Measurements from ENCODE around the gene FXYD2. TPM values are rescaled to one million over a fixed set of nuclear protein-coding genes. Genes with fewer than 3 reads are reported as not detected.

FXYD2 gene
- total RNA-seq, 1 experiment from 2014 or later, result not detected

DNA sequence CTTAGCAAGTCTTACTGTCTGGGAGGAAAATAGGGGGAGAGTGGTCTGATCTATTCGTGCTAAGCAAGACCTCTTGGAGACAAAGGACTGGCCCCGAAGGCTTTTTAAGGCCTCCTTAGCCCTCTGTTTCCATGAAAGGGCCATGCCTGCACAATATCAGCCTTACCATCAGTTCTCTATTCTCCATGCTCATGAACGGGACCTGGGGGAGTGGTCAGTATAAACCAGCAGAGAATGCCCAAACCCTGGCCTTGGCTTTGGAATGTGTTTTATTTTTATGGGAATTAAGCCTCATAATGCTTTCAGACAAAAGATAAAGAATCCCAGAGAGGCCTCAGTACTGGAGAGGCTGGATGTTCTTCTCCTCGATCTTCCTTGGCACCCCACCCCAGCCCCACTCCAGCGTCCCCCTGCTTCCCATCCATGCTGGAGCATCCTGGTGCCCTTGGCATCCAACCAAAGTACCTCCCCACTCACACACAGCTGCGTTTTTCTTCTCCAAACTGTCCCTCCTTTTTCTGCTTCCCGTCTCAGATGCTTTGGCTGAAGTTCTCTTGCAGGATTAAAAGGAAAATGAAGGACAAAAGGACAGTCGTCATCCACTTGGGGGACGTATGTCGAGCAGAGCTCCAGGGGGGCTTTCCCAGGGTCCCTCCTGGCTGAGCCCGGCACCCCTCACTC lies 33.3 kb upstream of the FXYD2 start:
- DNase-seq (ENCODE audit: low read depth), result no peak

DNA sequence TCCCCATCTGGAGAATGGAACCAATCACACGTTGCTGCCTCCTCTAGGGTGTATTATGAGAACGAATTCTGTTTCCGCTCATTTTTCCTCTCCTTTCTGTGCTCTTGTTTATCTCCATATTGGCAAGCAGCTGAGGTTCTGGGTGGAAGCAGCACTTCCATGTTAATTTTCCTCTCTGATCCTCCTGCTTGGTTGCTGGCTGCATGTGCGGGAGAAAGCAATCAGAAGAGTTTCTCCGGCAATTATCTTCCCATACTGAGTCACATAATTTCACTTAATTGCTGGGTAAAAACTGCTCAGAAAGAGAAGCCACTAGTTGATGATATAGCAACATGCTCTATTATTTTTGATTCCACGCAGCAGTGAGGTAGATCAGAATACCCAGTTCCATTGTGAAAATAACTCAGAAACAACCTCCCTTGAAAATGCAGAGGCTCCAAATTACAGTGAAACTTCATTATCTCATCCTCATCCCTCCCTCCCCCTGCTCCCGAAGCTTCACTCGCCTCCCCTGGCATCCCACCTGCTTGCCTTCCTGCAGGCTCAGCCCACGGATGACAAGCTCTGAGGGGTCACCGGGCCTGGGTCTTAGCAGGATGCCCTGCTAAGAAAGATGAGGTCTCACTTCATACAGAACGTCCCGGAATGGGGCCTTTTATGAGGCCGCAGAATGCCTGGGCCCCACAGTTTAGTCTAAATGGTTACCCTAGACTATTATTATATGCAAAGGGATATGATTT lies 31.5 kb upstream of the FXYD2 start:
- no peak for DNase-seq (ENCODE audit: low read depth)

DNA sequence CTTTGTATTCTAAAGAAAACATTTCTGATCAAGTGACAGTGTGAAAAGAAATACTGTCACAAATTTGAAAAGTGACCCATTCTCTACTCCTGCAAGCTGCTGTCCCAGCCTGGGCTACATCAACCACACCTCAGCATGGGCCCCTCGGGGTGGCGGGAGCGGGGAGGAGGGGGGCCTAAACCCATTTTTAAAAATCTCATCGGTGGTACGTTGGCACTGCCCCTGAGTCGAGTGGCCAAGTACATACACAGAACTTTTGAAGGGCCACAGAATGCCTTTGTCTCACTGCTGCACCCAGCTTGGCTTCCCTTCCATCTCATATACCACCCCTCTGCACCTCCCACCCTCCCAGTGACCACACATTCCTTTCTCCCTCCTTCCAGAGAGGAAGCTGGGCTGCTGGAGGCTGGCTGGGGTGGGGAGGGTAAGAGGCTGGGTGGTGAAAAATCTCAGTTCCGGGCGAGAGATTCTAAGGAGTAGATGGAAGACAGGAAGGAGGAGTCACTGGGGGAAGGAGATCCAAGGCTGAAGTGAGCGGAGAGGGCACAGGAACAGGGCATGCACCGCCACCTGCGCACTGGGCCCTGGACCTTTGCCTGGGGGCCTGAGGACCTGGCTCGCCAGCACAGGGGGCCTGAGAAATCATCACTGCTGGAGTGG lies 30.8 kb upstream of the FXYD2 start:
- no peak for DNase-seq (ENCODE audit: low read depth)

DNA sequence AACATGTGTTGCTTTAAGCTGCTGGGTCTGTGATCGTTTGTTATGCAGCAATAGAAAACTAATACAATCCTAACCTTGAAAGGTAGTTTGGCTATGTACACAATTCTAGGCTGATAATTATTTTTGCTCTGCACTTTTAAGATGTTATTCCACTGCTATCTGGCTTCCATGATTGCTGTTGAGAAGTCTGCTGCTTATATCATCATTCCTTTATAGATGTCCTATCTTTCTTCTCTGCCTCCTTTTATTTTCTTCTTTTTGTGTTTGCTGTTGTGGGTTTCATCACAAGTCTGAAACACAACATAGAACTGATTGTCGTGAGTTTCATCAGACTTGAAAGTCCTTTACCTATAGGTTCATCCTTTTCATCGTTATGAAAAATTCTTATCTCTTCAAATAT lies 27.8 kb upstream of the FXYD2 start:
- DNase-seq (ENCODE audit: low read depth), result no peak

DNA sequence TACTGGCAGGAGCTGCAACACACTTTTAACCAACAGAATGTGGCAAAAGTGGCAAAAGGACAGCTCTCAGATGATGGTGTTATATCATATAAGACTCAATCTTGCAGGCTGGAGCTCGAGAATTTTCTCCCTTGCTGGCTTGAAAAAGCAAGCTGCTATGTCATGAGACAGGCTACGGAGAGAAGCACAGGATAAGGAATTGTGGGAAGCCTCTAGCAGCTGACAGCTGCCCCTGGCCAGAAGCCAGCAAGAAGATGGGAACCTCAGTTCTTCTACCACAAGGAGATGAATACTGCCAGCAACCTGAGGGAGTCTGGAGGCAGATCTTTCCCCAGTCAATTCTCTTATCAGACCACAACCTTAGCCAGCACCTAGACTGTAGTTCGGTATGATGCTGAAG lies 27.3 kb upstream of the FXYD2 start:
- no peak for DNase-seq (ENCODE audit: low read depth)

DNA sequence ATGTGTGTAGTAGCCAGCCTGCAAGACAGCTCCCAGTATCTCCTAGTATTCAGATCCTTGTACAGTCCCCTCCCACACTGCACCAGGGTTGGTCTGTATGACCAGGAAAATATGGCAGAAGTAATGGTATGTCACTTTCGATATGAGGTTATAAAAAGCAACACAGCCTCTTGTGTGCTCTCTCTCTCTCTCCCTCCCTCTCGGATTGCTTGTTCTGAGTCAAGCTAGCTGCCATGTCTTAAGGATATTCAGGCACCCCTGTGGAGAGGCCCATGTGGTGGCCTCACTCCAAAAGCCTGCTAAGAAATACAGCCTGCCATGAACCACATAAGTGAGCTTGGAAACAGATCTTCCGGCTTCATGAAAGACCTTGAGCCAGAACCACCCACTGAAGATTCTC lies 26.6 kb upstream of the FXYD2 start:
- no peak for DNase-seq (ENCODE audit: low read depth)

DNA sequence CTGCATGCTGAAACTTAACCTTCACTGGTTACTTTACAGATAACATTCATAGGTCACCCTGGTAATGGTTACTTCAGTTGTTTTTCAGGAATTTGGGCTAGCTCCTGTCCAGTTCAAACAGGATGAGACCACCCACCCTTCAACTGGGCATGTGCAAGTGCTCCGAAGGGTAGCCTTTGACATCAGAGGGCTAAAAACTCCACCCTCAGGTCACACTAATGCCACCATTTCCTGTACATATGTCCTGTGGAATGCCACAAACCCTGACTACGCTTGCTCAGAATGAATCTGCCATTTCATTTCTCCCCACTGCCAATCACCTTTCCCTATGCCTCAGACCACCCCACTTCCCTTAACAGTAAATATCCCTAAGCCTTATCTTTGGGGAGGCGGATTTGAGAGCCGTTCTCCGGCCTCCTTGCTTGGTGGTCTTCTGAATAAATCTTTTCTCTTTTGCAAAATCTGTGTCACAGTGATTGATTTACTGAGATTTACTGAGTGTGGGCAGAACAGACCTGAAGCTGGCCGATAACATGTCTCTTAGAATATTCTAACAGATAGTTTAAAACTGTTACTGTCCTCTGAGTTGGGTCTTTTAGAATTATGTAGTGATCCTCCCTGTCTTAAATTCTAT lies 25.4 kb upstream of the FXYD2 start:
- DNase-seq (ENCODE audit: low read depth), result no peak

DNA sequence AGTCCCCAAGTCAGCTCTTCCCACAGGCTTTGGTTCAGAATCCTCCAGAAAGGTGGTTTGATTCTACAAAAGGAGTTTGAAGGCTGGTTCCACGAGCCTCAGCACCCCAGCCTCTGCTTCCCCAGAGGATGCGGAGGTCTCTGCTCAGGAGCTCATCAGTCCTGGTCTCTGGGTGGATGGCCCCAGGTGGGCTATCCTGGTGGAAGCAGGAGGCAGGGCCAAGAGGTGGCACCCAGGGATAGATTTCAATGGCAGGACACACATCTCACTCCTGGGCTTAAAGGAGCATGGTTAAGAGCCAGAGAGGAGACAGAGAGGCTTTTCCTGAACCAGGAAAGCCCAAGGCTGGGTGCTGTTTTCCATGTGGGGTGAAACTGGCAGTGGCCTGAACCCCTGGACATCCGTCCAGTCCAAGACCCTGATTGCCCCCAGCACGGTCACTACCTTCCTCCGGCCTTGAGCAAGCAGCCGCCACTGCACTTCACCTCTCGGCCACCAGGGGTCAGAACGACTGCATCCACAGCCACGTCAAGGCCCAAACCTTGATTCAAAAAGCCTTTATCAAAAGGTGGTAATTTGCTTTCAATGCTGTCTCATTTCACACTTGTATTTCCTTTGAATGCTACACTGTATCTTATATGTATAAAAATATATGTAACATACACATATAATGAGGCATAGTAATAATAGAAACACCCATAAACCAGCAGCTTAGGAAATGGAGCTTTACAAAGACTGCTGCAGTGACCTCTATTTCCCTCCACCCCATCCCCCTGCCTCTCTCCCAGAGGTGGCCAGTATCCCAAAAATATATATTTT lies 19.3 kb upstream of the FXYD2 start:
- peak; percentile 36 for DNase-seq (ENCODE audit: low read depth)

DNA sequence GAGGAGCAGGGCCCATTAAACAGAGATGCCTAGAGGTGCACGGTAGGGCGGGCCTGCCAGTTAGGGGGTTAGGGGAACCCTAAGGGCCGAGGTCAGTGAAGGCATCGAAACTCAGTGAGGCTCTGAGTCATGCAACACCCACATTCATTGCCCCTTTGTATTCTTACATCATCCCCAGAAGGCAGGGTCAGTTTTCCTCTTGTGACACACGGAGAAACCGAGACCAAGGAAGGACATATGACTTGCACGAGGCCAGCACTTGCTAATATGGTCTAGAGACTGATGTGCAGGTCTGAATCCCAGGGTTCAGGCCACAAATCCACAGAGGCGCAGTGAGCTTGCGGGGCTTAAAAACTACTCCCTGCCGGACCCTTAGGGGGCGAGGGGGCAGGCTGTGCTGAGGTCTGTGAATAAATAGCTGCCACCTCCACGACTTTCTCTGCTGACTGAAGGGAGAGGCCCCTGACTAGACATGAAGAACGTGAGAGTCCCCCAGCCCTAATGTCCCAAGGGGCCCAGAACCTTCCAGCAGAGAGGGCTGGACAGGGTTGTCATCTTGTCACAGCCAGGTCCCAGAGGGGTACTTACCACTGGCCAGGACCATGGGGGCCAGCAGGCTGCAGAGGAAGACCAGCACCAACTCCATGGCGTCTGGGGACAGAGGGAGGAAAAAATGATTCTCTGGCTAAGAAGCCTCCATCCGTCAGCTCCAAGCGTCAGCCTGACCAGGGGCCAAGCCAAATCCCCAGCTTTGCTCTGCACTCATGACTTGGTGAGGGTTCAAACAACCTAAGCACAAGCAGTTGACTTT lies 17.8 kb upstream of the FXYD2 start:
- DNase-seq (ENCODE audit: low read depth), result no peak

DNA sequence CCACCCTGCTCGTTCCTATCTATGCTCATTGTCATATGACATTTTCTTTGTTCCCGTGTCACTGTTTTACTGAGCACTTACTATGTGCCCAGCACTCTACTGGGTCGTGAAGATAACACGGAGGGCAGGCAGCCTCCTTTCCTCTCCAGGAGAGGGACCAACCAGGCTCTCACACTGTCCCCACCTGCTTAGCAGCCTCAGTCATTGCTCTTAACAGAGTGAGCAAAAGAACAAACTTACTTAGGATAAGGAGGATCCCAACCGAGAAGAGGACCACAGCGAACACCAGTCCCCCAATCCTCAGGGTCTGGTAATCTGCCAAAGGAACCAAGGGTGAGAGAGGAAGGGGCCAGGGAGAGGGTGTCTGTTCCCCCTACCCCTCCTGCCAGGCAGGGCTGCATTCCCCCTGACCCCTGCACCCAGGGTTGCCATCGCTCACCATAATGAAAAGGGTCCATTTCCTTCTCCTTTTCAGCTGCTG lies 17.0 kb upstream of the FXYD2 start:
- DNase-seq (ENCODE audit: low read depth), result no peak

DNA sequence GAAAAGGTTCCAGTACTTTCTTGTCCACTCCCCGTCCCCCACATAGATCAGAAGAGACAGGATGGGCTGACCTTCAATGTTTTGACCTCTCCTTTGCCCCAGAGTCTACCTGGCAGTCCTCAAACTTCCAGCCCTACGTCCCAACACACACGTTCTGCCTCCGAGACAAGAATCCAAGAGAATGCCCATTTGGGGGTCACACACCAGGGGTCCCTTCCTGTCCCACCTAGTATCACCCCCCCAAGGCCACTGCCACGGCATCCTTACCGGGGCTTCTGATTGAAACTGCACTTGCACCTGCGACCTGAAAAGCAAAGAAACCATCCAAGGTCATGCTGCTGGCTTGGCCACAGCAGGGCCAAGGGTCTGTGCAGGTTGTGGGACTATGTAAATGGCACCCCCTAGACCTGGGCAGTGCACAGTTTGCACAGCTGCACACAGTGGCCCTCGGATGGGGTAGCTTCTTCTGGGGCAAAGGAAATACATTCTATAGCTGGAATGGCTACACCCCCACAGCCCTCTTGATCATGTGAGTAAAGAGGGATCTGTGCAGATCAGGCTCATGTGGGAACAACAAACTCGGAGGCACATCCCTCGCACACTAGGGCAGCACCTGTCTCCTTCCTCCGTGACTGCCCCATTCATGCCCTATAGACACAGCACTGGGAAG lies 16.5 kb upstream of the FXYD2 start:
- no peak for DNase-seq (ENCODE audit: low read depth)

DNA sequence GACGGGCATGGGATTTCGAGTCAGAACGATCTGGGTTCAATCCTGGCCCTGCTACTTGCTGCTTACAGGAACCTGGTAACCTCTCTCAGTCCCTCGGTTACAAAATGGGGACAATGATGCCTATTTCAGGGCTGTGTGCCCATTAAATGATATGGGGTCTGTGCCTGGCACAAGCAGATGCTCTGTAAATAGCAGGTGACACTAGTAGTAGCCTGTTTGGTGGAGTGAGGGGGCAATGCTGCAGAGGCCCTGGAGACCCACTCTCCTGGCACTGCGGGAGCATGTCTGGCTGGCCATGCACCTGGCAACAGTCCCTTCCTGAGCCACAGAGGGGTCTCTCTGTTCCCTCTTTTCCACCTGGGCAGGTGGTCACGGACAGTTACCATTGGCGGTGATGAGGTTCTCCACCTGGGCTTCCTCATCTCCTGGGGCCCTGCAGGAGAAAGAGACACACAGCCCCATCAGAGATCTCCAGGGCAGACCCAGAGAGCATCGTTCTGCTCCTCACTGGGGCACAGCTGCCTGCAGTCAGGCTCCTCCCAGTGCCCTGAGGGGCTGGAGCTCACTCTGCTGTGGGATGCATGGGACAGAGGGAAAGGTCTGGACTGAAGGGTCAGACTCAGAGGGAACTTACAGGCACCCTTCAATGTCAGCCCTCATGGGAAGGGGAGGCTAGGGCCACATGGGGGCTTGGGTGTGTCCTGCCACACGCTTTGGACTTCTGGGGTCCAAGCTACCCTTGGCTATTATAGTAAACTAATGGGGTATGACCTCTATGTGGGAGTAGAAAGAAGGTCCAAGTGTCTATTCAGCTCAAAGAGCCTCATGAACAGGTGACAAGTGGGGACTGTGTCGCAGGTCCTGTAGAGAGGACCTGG lies 15.6 kb upstream of the FXYD2 start:
- no peak for DNase-seq (ENCODE audit: low read depth)

DNA sequence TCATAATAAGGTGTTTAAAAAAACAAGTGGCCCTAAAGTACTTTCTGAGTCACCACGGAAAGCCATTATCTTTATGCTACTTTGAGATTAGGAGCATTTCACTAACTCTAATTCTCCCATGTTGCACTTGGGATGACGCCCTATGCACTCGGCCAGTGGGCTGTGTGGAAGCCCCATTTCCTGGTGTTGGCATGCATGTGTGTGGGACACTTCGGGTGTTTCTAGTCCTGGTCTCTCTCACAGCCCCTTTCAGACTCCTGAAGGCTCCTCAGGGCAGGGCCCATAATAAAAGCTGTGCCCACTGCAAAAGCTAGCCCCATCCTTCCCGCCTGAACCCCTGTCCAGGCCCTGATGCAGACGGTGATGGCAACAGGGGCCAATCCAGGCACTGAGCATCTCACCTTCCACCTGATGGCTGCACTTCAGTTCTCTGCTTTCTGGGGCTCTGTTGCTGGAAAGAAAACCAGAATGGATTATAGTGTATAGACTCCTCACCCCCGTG lies 14.9 kb upstream of the FXYD2 start:
- DNase-seq (ENCODE audit: low read depth), result no peak

DNA sequence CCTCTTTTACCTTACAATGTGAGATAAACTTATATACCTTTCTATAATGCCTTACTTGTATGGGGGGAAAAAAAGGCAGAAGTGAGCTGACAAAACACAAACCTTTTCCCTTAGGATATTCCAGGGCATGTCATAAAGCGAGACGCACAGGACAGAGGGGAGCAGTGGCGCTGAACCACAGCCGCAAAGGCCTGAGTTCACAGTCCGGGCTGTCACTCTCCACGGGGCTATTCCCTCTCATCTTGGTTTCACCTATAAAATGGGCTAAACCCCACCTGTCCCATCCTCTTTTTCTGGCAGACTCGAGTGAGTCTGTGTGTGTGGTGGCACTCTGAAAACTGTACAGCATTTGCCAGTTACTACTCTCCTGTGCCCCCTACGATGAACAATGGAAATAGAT lies 14.4 kb upstream of the FXYD2 start:
- DNase-seq (ENCODE audit: low read depth), result no peak

DNA sequence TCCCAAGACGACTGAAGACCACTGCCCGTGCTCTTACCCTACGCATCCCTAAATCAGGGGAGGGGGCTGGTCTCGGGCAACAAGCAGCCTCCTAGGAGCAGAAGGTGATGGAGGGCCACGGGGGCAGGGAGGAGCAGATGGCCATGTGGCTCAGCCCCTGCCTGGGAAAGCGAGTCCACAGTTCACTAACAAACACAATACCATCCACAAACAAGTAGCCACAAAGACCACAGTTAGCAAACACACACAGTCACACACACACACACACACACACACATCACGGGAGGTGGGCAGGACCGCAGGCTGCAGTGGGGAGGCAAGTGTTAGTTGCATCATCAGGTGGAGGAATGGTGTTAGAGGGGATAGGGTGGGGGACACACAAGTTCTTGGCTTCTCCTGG lies 13.2 kb upstream of the FXYD2 start:
- no peak for DNase-seq (ENCODE audit: low read depth)

DNA sequence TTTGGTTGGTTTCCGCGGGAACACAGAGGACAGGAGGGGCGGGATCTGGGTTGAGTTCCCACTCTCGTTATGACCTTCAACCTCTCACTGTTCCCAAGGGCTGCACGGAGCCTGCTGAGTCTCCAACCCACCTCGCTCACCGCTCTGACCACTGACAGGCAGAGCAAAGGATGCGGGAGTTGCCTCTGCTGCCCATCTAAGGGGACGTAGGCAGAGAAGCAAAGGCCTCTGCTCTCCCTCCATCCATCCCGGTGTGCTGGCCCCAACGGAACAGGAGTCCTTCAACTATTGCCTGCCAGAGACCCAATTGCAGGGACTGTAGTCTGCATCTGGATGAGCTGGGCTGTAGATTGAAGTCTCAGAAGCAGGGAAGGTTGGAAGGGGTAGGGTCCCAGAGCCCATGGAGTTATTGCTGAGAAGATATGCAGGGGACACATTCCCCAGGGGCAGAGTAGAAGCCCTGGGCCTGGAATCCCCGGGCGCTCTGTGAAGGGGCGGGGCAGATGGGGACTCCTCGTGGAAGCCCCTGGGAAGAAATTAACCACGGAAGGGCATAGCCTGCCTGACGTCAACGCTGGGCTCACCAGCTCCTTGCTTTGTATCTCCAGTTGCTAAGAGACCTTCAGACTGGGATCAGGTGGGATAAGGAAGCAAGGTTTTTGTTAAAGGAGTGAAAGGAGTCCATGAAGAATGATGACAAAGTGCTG lies 12.7 kb upstream of the FXYD2 start:
- peak; percentile 44 for DNase-seq (ENCODE audit: low read depth)

DNA sequence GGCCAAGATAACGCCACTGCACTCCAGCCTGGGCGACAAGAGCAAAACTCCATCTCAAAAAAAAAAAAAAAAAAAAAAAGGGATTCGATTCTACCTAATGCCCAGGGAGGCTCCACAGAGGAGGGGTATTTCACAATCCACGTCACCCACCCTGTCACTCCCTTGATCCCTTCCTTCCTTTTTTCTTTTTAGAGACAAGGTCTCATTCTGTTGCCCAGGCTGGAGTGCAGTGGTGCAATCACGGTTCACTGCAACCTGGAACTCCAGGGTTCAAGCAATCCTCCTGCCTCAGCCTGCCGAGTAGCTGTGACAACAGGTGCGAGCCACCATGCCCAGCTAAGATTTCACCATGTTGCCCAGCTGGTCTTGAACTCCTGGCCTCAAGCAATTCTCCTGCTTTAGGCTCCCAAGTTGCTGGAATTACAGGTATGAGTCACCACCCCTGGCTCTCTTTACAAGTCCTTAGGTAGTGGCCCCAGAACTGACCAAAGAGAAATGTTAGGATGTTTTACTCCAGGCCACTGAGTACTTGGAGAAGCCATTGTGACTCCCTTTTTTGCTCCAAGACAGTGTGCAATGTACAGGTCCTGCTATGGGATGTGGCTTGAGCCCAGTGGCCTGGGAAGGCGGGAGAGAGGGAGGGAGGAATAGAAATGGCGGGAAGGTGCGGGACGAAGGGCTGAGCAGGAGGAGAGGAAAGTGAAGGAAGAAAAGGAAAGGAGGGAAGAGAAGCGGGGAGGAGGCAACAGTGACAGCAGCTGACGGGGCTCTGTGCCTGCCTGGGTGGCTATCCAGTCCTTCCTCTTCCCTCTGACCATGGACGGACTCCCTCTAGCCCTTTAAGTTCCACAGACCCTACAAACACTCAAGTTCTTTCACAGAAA lies 11.8 kb upstream of the FXYD2 start:
- peak; percentile 42 for DNase-seq (ENCODE audit: low read depth)

Data from M059J (cell line).